SJSA1 (cell line): ENCODE results near the gene ADCY9. TPM values are rescaled to one million over a fixed set of nuclear protein-coding genes. Genes with fewer than 3 reads are reported as not detected.

Experiments used
- DNase-seq, 2 experiments: peaks; one replicate each; pipeline ENCODE4 v3.0.0-alpha.2; 2015 to 2020; ENCODE audit warnings: low spot score in 2 of 2, low read depth in 1 of 2
- H3K27ac ChIP-seq: fragments of 250-450 bp; sonication (Bioruptor Pico); 2 replicates; pipeline ENCODE4 v1.5.1; 2020; ENCODE audit warnings: mild to moderate bottlenecking, moderate library complexity
- H3K27me3 ChIP-seq: fragments of 250-450 bp; sonication (Bioruptor Pico); replicated peaks from 2 replicates; pipeline ENCODE4 v1.5.1; 2020; ENCODE audit warnings: mild to moderate bottlenecking, moderate library complexity
- H3K36me3 ChIP-seq: fragments of 250-450 bp; sonication (Bioruptor Pico); 2 replicates; pipeline ENCODE4 v1.5.1; 2020; ENCODE audit warnings: mild to moderate bottlenecking
- H3K4me1 ChIP-seq: fragments of 250-450 bp; sonication (Bioruptor Pico); replicated peaks from 2 replicates; pipeline ENCODE4 v1.6.1; 2021; ENCODE audit warnings: mild to moderate bottlenecking
- H3K4me3 ChIP-seq: fragments of 250-450 bp; sonication (Bioruptor Pico); 2 replicates; pipeline ENCODE4 v1.5.1; 2020; ENCODE audit warnings: mild to moderate bottlenecking
- H3K9me3 ChIP-seq: fragments of 250-450 bp; sonication (Bioruptor Pico); replicated peaks from 2 replicates; pipeline ENCODE4 v1.5.1; 2020; ENCODE audit warnings: mild to moderate bottlenecking
- total RNA-seq: library from RNA; depleted of rRNA; stranded (reverse); fragments of >200 nt; shearing (Covaris generic); gene quantifications from 2 replicates; pipeline ENCODE4 v1.2.3, GENCODE V29; 2014

The ADCY9 gene
- total RNA-seq, 1 experiment from 2014 or later: 29.8 TPM

- Histone ChIP-seq H3K27me3 (no peaks in the 10 kb centered on the region), H3K27ac (no peak overlapping the region), H3K9me3 (no peaks in the 10 kb centered on the region), H3K36me3 (peaks cover 2% of the 10 kb centered on the region; the same call in 1 of the 2 replicates), H3K4me1 (no peaks in the 10 kb centered on the region), H3K4me3 (no peak overlapping the region)
- DNase-seq: no peak
Observed at GRCh38 chr16:3999479-4000325, 116.5 kb downstream of the ADCY9 start.

GRCh38 chr16:3998793-3999478, 117.3 kb downstream of the ADCY9 start:
- peaks cover 5% of the 10 kb centered on the region for H3K36me3 ChIP-seq
- no peaks in the 10 kb centered on the region for H3K9me3 ChIP-seq
- no peaks in the 10 kb centered on the region for H3K4me1 ChIP-seq
- H3K27ac ChIP-seq: no peak overlapping the region
- no peaks in the 10 kb centered on the region for H3K27me3 ChIP-seq
- DNase-seq: no peak
- H3K4me3 ChIP-seq: no peak overlapping the region

GRCh38 chr16:3997231-3997841, 118.9 kb downstream of the ADCY9 start:
- no peaks in the 10 kb centered on the region for H3K27me3 ChIP-seq
- peaks cover 5% of the 10 kb centered on the region; the same call in 1 of the 2 replicates for H3K36me3 ChIP-seq
- H3K9me3 ChIP-seq: no peaks in the 10 kb centered on the region
- H3K4me3 ChIP-seq: no peak overlapping the region
- H3K4me1 ChIP-seq: no peaks in the 10 kb centered on the region
- no peak for DNase-seq
- H3K27ac ChIP-seq: no peak overlapping the region

- no peak overlapping the region for H3K4me3 ChIP-seq
- H3K27me3 ChIP-seq: no peaks in the 10 kb centered on the region
- no peaks in the 10 kb centered on the region for H3K9me3 ChIP-seq
- H3K27ac ChIP-seq: no peak overlapping the region
- peaks cover 3% of the 10 kb centered on the region; the same call in 1 of the 2 replicates for H3K36me3 ChIP-seq
- no peak for DNase-seq
- no peaks in the 10 kb centered on the region for H3K4me1 ChIP-seq
Observed at GRCh38 chr16:3995001-3995400, 121.2 kb downstream of the ADCY9 start.

- no peak overlapping the region for H3K27ac ChIP-seq
- no peaks in the 10 kb centered on the region for H3K4me1 ChIP-seq
- peaks cover 3% of the 10 kb centered on the region; the same call in 1 of the 2 replicates for H3K36me3 ChIP-seq
- H3K9me3 ChIP-seq: no peaks in the 10 kb centered on the region
- H3K4me3 ChIP-seq: no peak overlapping the region
- no peaks in the 10 kb centered on the region for H3K27me3 ChIP-seq
- DNase-seq: no peak
Observed at GRCh38 chr16:3993052-3993785, 123.0 kb downstream of the ADCY9 start.

- Histone ChIP-seq H3K27me3 (no peaks in the 10 kb centered on the region), H3K9me3 (no peaks in the 10 kb centered on the region)
Observed at GRCh38 chr16:3992297-3993051, 123.8 kb downstream of the ADCY9 start.

GRCh38 chr16:3988824-3989223, 127.4 kb downstream of the ADCY9 start:
- Histone ChIP-seq H3K9me3 (no peaks in the 10 kb centered on the region), H3K27ac (no peak overlapping the region), H3K36me3 (peaks cover 4% of the 10 kb centered on the region; the same call in 1 of the 2 replicates), H3K4me3 (no peak overlapping the region), H3K27me3 (no peaks in the 10 kb centered on the region), H3K4me1 (no peaks in the 10 kb centered on the region)
- no peak for DNase-seq

More at GRCh38 chr16:3992297-3993051, 123.8 kb downstream of the ADCY9 start:
- Histone ChIP-seq H3K27ac (no peak overlapping the region), H3K4me3 (no peak overlapping the region), H3K36me3 (peaks cover 3% of the 10 kb centered on the region; the same call in 1 of the 2 replicates), H3K4me1 (no peaks in the 10 kb centered on the region)
- no peak for DNase-seq

- peaks cover 8% of the 10 kb centered on the region for H3K36me3 ChIP-seq
- no peak for DNase-seq
- H3K27me3 ChIP-seq: no peaks in the 10 kb centered on the region
- H3K9me3 ChIP-seq: no peaks in the 10 kb centered on the region
- H3K27ac ChIP-seq: no peak overlapping the region
- no peak overlapping the region for H3K4me3 ChIP-seq
- H3K4me1 ChIP-seq: peaks cover 4% of the 10 kb centered on the region
Observed at GRCh38 chr16:3988011-3988410, 128.2 kb downstream of the ADCY9 start.

- Histone ChIP-seq H3K36me3 (peaks cover 15% of the 10 kb centered on the region), H3K27ac (no peak overlapping the region), H3K9me3 (no peaks in the 10 kb centered on the region), H3K27me3 (no peaks in the 10 kb centered on the region), H3K4me3 (no peak overlapping the region), H3K4me1 (peaks cover 7% of the 10 kb centered on the region)
- DNase-seq: no peak
Observed at GRCh38 chr16:3987231-3987630, 129.0 kb downstream of the ADCY9 start.

GRCh38 chr16:3986235-3986544, 130.1 kb downstream of the ADCY9 start:
- H3K27me3 ChIP-seq: no peaks in the 10 kb centered on the region
- H3K4me3 ChIP-seq: no peak overlapping the region
- H3K4me1 ChIP-seq: peaks cover 10% of the 10 kb centered on the region
- no peak for DNase-seq
- H3K27ac ChIP-seq: no peak overlapping the region
- H3K36me3 ChIP-seq: peaks cover 22% of the 10 kb centered on the region
- H3K9me3 ChIP-seq: no peaks in the 10 kb centered on the region

- Histone ChIP-seq H3K9me3 (no peaks in the 10 kb centered on the region), H3K4me1 (peaks cover 23% of the 10 kb centered on the region), H3K36me3 (peaks cover 37% of the 10 kb centered on the region), H3K27me3 (no peaks in the 10 kb centered on the region), H3K27ac (no peak overlapping the region), H3K4me3 (no peak overlapping the region)
- no peak for DNase-seq
Observed at GRCh38 chr16:3984111-3985060, 131.9 kb downstream of the ADCY9 start.

GRCh38 chr16:3983081-3983520, 133.1 kb downstream of the ADCY9 start:
- Histone ChIP-seq H3K4me1 (peaks cover 23% of the 10 kb centered on the region), H3K9me3 (no peaks in the 10 kb centered on the region), H3K4me3 (no peak overlapping the region), H3K27me3 (no peaks in the 10 kb centered on the region), H3K27ac (no peak overlapping the region), H3K36me3 (peaks cover 44% of the 10 kb centered on the region)
- DNase-seq: peak; percentile 58 to 67
